Stomach (tissue), 4 donors: ENCODE results near the gene HK1.

ENCODE experiments used
- CTCF ChIP-seq, 7 experiments: fragments of 450-650 bp in 4 of 7; fragments of 200-600 bp in 3 of 7; sonication (generic) in 3 of 7; IDR thresholded peaks; one replicate each; pipeline ENCODE4 v1.5.1; 2016 to 2019; ENCODE audit warnings: antibody characterized with exemption in 7 of 7, control low read depth in 2 of 7, mild to moderate bottlenecking in 1 of 7
- EP300 ChIP-seq: sonication (generic); formaldehyde crosslinking; IDR thresholded peaks from one replicate; pipeline ENCODE4 v1.6.1; 2017; ENCODE audit warnings: antibody characterized with exemption
- POLR2A ChIP-seq, 4 donors: fragments of 450-650 bp; IDR thresholded peaks; one replicate each; pipeline ENCODE4 v1.6.1; 2016; ENCODE audit warnings: antibody characterized with exemption in 4 of 4, control low read depth in 2 of 4, mild to moderate bottlenecking in 1 of 4, moderate library complexity in 1 of 4

GRCh38 chr10:69311309-69311708 lies 33.0 kb downstream of the HK1 start:
- TF ChIP-seq CTCF (IDR thresholded peaks at IDR 0.05) (no peak), POLR2A (IDR thresholded peaks at IDR 0.05) (no peak), EP300 (no peak)
